Activated T-helper 1 cell treated with Interleukin-2 at 50 U/mL for 16 hours (primary cell): ENCODE results near the gene PRKCQ.
"Not testable (repeated sequence)": the region's sequence is repeated elsewhere in the genome, so short reads cannot be mapped to it uniquely, and the experiment has no call there.

Experiments
- DNase-seq: peaks from one replicate; pipeline ENCODE4 v3.0.0-alpha.2; 2020; ENCODE audit warnings: low read depth

PRKCQ gene

GRCh38 chr10:6595499-6595898 is 15.4 kb upstream of the PRKCQ start:
- no peak for DNase-seq

GRCh38 chr10:6593241-6593671 is 13.2 kb upstream of the PRKCQ start:
- no peak for DNase-seq

- DNase-seq: no peak
Observed at GRCh38 chr10:6592080-6592479, 12.0 kb upstream of the PRKCQ start.

GRCh38 chr10:6591668-6592067 is 11.6 kb upstream of the PRKCQ start:
- DNase-seq: no peak

GRCh38 chr10:6590100-6590499 is 10.0 kb upstream of the PRKCQ start:
- DNase-seq: no peak

GRCh38 chr10:6589287-6590094 is 9.4 kb upstream of the PRKCQ start:
- DNase-seq: no peak

GRCh38 chr10:6588845-6589244 is 8.8 kb upstream of the PRKCQ start:
- DNase-seq: no peak

- no peak for DNase-seq
Observed at GRCh38 chr10:6588082-6588481, 8.0 kb upstream of the PRKCQ start.

- no peak for DNase-seq
Observed at GRCh38 chr10:6586501-6586900, 6.4 kb upstream of the PRKCQ start.

GRCh38 chr10:6583447-6583846 is 3.4 kb upstream of the PRKCQ start:
- peak; percentile 57 for DNase-seq

GRCh38 chr10:6582913-6583312 is 2.8 kb upstream of the PRKCQ start:
- not testable (repeated sequence) for DNase-seq

GRCh38 chr10:6582298-6582697 is 2.2 kb upstream of the PRKCQ start:
- DNase-seq: no peak

GRCh38 chr10:6581778-6582228 is 1.7 kb upstream of the PRKCQ start:
- DNase-seq: no peak

- not testable (repeated sequence) for DNase-seq
Observed at GRCh38 chr10:6581223-6581622, 1.1 kb upstream of the PRKCQ start.

GRCh38 chr10:6580279-6581029 is 378 bp upstream of the PRKCQ start:
- DNase-seq: peak; percentile 79

- no peak for DNase-seq
Observed at GRCh38 chr10:6579183-6579903, 733 bp downstream of the PRKCQ start.

GRCh38 chr10:6578795-6579182 is 1.3 kb downstream of the PRKCQ start:
- no peak for DNase-seq

GRCh38 chr10:6578251-6578771 is 1.8 kb downstream of the PRKCQ start:
- no peak for DNase-seq

- no peak for DNase-seq
Observed at GRCh38 chr10:6576326-6576725, 3.8 kb downstream of the PRKCQ start.

GRCh38 chr10:6574664-6575176 is 5.4 kb downstream of the PRKCQ start:
- DNase-seq: no peak

GRCh38 chr10:6570893-6571292 is 9.2 kb downstream of the PRKCQ start:
- no peak for DNase-seq

- no peak for DNase-seq
Observed at GRCh38 chr10:6569259-6569658, 10.8 kb downstream of the PRKCQ start.
